DMS114 treated with DMSO at 0.1 percent for 48 hours (cell line): Measurements from ENCODE around the gene ABCA7.

ENCODE experiments used
- DNase-seq: peaks from one replicate; lab custom pipeline; 2025; ENCODE audit not compliant: unreplicated experiment; lab: John Stamatoyannopoulos, UW

Gene ABCA7

GRCh38 chr19:1040476-1041271 is 767 bp downstream of the ABCA7 start:
- peak; percentile 54 for DNase-seq

- DNase-seq = no peak
These were observed 1.4 kb downstream of the ABCA7 start for GRCh38 chr19:1041272-1041834.

GRCh38 chr19:1041835-1042685 is 2.2 kb downstream of the ABCA7 start:
- no peak for DNase-seq

- no peak for DNase-seq
These were observed 3.0 kb downstream of the ABCA7 start for GRCh38 chr19:1042689-1043511.

- DNase-seq = no peak
These were observed 5.3 kb downstream of the ABCA7 start for GRCh38 chr19:1045247-1045603.

GRCh38 chr19:1046117-1046626 is 6.3 kb downstream of the ABCA7 start:
- no peak for DNase-seq

- no peak for DNase-seq
These were observed 7.2 kb downstream of the ABCA7 start for GRCh38 chr19:1046836-1047695.

GRCh38 chr19:1047696-1048147 is 7.8 kb downstream of the ABCA7 start:
- DNase-seq = no peak

GRCh38 chr19:1049106-1049505 is 9.2 kb downstream of the ABCA7 start:
- no peak for DNase-seq

- no peak for DNase-seq
These were observed 9.9 kb downstream of the ABCA7 start for GRCh38 chr19:1049800-1050199.

GRCh38 chr19:1050989-1051788 is 11.3 kb downstream of the ABCA7 start:
- no peak for DNase-seq

- DNase-seq = no peak
These were observed 11.9 kb downstream of the ABCA7 start for GRCh38 chr19:1051791-1052190.

GRCh38 chr19:1052349-1052975 is 12.6 kb downstream of the ABCA7 start:
- DNase-seq = no peak

GRCh38 chr19:1053176-1054101 is 13.5 kb downstream of the ABCA7 start:
- DNase-seq = no peak

GRCh38 chr19:1054102-1055027 is 14.5 kb downstream of the ABCA7 start:
- no peak for DNase-seq

- no peak for DNase-seq
These were observed 15.1 kb downstream of the ABCA7 start for GRCh38 chr19:1055028-1055425.
